ENCODE data around the gene MED29.
"Not testable (repeated sequence)": the region's sequence is repeated elsewhere in the genome, so short reads cannot be mapped to it uniquely, and the experiment has no call there.

Gene MED29

DNA sequence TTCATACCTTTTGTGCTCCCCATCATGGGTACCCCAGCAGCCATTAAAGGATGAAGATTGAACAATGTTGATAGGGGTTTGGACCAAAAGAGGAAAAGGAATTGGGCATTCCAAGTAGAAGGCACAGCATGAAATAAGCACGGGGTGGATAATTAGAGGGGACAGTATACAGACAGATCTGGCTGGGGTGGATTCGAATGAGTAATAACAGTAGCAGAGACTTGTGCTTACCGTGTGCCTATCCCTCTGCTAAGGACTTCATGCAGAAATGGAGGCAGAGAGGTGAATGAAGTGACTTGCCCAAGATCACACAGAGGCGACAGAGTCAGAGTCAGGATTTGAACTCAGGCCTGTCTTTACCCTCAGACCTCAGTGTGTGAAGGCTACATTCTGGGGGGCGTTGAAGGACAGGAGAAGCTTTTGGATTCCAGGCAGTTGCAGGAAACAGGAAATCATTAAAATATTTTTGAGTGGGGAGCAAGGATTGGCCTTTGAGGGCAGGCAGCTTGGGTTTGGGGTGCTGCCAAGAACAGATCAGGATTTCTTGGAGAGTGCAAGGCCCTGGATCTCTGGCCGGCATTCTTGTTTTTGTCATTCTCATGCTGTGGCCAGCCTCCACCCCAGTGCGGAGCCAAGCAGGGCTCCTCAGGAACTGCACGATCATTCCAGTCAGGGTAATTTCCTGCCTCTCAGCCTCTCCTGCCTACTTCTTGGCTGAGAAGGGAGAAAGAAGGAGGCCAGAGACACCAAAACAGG, 19.0 kb upstream of the MED29 start:
- DNase-seq (ENCODE audit: low read depth): no peak

GRCh38 chr19:39372941-39373340, 18.2 kb upstream of the MED29 start:
- no peak for DNase-seq (ENCODE audit: low read depth)

DNA sequence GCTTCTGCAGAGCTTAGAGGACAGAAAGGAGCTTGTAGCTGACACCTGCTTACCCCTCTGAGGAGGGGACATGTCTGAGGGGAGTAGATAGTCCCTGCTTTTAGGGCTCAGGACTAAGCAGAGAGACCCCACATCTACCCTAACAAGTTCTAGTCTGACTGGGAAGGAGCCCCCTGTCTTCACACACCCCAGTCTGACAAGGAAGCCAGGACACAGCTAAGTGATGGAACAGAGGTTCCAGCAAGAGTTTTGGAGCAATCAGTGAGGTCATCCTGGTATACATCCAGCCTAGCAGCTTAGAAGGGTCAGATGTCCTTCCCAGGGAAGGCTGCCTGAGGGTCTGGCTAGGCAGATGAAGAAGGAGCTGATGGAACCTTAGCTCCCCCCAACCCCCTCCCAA, 15.2 kb upstream of the MED29 start:
- no peak for DNase-seq (ENCODE audit: low read depth)

- DNase-seq (ENCODE audit: low read depth): no peak
Observed at GRCh38 chr19:39377373-39378362, 13.5 kb upstream of the MED29 start.

DNA sequence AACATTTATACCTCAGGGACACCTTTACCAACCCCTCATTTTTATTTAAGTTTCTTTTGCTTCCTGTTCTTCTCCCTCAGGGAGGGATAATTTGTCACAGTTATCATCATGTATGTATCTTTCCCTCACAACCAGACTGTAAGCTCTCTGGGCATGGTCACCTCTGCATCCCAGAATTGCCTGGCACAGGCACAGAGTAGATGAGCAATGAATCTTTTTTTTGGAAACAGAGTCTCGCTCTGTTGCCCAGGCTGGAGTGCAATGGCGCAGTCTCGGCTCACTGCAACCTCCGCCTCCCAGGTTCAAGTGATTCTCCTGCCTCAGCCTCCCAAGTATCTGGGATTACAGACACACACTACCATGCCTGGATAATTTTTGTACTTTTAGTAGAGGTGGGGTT, 11.8 kb upstream of the MED29 start:
- not testable (repeated sequence) for DNase-seq (ENCODE audit: low read depth)

DNA sequence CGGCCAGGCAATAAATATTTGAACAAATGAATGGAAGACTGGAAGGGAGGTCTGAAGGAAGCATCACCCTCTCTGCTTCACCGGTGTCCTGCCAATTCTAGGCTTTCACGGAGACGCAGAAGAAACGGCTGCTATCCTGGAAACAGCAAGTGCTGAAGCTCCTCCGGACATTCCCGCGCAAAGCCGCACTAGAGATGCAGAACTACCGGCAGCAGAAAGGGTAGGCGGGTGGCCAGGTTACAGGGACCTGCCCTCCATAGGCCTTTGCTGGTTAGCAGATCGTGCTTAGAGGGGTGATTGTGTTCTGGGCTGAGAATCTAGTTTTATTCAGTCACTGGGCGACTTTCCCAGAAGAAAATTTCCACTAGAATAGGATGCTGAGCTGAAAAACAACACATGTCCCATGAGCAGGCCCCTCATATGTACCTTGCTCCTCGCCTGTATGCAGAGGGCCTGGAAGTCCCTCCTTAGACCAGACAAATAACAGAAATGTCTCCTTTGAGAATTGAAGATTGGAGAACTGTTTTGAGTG, 11.2 kb upstream of the MED29 start:
- no peak for DNase-seq (ENCODE audit: low read depth)

GRCh38 chr19:39380521-39381502, 10.4 kb upstream of the MED29 start:
- DNase-seq (ENCODE audit: low read depth): no peak

GRCh38 chr19:39381910-39382611, 9.1 kb upstream of the MED29 start:
- no peak for DNase-seq (ENCODE audit: low read depth)

GRCh38 chr19:39382991-39383828, 8.0 kb upstream of the MED29 start:
- no peak for DNase-seq (ENCODE audit: low read depth)

DNA sequence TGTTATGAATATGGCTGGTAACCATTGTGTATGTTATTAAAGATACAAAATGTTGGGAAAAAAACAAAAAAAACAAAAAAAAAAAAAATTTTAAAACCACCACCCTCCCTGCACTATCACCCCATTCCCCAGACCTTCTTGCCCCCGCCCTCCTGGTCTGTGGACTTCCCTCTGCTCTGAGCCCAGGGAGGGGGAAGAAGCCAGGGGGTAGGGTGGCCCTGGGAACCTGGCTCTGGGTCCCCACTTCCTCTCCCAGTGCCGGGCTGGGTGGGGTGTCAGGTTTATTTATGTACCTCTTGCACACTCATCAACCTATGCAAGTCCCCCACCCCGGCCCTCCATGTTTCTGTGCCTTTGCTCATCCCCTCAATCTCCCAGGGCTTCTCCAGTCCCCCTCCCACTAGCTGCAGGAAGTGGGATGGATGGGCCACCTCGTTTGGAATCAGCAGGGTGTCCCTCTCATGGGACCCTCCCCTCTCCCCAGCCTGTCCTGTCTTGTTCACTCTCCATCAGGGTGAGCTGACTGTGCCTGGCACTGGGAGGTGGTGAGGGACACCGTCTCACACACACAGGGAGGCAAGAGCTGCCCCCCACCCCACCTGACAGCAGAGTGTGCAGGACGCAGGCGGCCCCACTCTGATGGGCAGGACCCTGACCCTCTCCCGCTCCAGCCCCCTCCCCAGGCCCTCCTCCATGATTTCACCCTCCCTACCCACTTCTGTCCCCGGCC, 6.2 kb upstream of the MED29 start:
- DNase-seq (ENCODE audit: low read depth): no peak

- DNase-seq (ENCODE audit: low read depth): no peak
Observed at GRCh38 chr19:39385629-39386411, 5.4 kb upstream of the MED29 start.

DNA sequence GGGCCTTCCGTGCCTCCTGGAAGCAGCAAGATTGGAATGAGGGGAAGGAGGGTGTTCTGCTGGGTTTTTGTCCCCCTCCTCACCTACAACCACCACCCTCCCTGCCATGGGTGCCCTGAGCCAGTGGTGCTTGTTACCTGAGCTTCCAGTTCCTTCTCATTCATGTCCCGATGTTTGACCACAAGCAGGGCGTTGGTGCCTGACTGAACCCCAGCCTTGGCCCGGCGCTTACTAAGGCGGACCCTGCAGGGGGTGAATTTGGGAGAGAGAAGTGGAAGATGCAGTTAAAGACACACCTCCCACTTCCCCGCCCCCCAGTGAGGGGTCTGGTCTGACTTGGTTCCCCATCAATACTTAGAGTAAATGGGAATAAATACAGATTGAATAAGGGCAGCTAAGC, 4.6 kb upstream of the MED29 start:
- DNase-seq (ENCODE audit: low read depth): no peak

DNA sequence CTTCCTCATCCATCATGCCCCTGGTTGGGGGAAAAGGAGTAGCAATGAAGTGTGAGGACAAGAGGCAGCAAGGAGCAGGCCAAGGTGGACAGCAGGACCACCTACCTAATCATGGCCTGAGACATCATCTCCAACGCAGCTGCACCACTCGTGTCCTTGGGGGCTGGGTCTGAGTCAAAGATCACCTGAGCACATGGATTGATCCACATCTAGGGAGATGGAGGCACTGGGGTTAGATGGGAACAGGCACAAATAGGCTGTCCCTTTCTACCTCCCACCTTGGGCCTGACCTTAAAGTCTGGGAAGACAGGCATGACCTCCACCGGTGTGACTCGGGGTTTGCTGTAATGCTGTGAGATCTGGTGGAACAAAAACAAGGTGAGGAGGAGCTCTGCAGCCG, 2.5 kb upstream of the MED29 start:
- DNase-seq (ENCODE audit: low read depth): no peak

DNA sequence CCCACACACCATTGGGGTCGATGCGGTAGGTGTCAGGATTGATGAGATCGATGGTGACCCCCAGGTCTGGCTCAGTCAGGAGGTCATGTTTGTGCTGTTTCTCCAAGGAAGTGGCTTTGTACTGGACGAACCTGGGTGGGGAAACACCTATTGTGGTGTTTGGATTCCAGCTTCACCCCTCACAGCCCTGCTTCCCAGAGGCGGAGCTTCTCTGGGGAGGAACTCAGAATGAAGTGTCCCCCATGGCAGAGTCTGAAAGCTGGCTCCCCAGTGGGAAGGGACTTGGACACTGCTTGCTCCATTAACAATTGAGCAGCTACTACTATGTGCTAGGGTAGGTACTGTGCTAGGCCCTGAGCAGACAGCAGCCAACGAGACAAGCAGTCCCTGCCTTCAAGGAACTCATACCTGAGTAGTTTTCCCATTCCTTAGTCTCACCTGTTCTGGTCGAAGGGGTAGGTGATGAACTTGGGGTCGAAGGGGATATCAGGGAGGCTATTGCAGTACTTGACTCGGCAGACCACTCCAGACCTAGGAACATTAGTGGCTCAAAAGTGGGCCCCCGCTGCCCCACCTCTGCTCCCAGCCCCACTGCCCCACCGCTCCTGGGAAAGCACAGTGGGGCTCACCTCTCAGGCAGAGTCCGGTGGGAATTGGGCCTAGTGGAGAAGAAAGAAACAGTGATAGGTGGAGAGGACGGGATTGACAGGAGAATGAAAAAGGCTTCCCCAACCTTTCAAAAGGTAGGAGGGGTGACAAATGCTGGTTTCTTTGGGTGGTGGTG, 1.4 kb upstream of the MED29 start:
- no peak for DNase-seq (ENCODE audit: low read depth)

- peak; percentile 87 for DNase-seq (ENCODE audit: low read depth)
Observed at GRCh38 chr19:39390451-39390750, 777 bp upstream of the MED29 start.

GRCh38 chr19:39397360-39398296, 6.5 kb downstream of the MED29 start:
- DNase-seq (ENCODE audit: low read depth): peak; percentile 90

All from T follicular helper cell (primary cell).